ENCODE data around the gene BPNT1.
A peak's percentile ranks its signal among the peaks of the same experiment; 100 is the strongest.
"Not testable (repeated sequence)": the region's sequence is repeated elsewhere in the genome, so short reads cannot be mapped to it uniquely, and the experiment has no call there.

BPNT1 gene

DNA sequence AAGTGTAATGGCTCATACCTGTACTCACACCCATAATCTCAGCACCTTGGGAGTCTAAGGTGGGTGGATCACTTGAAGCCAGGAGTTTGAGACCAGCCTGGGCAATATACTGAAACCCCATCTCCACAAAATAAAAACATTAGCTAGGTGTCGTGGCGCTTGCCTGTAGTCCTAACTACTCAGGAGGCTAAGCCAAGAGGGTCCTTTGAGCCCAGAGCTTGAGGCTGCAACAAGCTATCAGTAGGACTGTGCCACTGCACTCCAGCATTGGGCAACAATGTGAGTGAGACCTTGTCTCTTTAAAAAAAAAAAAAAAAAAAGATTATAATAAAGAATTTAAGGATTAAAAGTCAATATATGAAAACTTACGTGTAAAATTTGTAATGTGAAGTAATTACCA is 11.7 kb downstream of the BPNT1 start:
- DNase-seq (ENCODE audit: low read depth) = no peak

DNA sequence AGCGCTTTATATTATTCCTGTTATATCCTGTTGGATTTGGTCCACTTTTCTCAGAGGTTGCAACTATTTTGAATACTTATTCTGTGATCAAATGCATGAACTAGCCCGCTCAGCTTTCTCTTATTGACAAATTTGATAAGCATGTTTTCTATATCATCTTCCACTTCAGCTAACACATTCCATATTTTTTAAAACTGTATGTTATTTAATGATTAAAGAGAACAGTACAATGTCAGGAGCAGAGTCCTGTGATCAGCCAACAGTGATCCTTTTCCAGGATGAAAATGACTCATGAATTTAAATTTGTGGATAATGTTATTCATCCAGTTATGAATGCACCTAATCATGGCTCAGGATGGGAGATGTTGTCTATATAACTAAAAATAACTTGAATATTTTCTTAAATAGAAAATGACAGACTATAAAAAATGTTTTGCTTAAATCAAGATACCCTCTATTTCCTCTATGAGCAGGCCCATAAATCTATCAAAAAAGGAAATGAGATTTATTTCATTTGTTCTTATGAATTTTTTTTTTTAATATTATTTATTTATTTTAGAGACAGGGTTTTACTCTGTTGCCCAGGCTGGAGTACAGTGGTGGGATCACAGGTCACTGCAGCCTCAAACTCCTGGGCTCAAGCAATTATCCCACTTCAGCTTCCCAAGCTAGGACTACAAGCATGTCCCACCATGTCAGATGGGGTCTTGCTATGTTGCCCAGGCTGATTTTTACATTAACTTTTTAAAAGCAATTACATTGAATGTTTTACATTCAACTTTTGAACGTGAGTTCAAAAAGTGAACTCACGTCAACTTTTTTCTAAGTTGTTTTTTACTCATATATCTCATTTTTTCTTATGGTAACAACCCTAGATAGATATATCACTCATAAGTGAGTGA is 12.5 kb downstream of the BPNT1 start:
- no peak for DNase-seq (ENCODE audit: low read depth)

- DNase-seq (ENCODE audit: low read depth) = peak; percentile 36
These were observed 22.1 kb downstream of the BPNT1 start for GRCh38 chr1:220067269-220068204.

GRCh38 chr1:220062629-220063028 is 27.0 kb downstream of the BPNT1 start:
- DNase-seq (ENCODE audit: low read depth) = no peak

DNA sequence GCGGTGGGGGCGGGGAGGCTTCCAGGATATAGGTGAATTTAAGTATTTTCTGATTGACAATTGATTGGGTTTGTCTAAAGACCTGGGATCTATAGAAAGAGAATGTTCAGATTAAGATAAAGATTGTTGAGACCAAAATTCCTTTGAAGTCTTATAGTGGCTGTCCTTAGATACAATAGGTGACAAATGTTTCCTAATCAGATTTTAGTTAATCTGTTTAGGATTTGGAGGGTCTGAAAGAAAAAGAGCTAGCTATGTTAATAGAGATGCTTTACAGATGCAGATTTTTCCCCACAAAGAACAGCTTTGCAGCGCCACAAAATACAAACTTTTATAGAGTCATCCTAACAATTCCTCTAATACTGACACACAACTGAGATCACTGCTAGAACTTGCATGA is 28.7 kb downstream of the BPNT1 start:
- no peak for DNase-seq (ENCODE audit: low read depth)

DNA sequence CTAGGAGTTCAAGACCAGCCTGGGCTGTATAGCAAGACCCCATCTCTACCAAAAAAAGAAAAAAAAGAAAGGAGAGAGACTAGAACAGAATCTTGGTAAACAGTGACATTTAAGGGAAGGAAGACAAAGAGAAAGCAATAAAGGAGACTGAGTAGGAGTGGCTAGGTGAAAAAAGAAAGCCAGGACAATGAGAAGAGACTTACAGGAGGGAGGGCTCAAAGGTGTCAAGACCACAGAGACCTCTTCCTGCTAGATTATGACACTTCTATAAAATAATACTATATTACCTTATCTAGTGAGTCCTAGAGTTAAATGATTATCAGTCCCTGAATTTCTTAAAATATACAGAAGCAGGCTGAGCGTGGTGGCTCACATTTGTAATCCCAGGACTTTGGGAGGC is 33.2 kb downstream of the BPNT1 start:
- DNase-seq (ENCODE audit: low read depth) = no peak

DNA sequence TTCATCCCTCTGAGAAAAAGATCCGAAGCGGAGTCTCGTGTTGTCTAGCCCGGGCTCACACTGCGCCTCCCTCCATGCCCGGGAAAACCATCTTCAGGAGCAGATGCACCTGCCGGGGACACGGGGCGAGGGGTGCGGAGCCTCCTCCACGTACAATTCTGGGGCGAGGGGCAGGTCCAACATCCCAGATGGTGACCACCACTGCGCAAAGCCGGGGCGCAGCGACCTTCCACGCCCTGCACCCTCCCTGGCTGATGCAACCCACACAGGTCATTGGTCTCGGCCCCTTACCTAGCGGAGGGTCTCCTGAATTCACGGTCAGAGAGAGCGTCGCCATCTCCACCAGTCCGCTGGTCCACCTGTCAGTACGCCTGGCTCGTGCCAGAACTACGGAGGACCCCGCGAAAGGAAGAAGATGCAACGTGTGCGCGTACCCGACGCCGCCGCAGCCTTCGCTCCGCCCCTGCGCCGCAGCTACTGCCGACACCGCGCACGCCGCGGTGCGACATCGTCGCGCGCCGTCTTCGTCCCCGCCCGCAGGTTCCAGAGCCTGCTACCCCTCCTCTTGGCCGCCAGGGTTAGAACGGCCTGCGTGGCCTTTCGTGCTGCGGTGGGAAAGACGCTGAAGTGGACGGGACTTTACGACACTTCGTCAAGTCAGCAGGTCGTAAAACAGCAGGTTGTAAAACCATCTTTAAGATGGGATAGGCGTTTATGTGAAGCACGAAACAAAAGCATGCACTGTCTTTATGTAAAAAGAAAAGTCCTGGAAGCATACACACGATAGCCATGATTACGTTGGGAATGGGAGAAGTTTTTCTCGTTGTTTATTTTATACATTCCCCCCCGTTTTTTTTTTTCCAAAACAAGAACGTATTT is 43.3 kb downstream of the BPNT1 start, which contains the start of gene EPRS1:
Gene EPRS1 (minus strand): TSS at position 454 of the 879 bp plus-strand sequence. CDS start 117 bp downstream, at position 337.
- peak; percentile 95 for DNase-seq (ENCODE audit: low read depth)

DNA sequence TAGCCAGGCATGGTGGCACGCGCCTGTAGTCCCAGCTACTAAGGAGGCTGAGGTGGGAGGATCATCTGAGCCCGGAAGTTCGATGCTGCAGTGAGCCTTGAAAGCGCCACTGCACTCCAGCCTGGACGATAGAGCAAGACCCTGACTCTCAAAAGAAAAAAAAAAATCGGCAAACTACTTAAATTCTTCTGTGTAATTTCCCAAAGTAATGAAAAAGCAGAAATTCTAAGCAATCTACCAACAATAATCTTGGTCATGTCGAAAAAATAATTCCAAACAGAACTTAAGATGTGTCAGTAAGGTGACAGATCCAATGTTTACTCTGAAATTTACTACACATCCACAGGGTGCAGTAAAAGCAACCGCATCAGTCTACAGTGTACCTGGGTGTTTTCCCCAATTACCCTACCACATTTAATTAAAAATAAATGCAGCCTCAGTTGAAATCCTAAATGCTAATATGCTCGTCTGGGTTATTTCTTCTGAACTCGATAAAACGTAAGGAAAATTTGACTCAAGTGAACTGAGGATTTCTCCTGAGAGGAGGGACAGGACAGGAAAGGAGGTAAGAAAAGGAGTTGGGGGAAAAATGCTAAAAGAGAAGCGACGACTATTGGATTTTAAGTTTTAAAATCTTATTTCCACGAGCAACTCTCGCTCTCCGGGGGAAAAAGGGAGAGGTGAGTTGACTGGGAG is 44.1 kb downstream of the BPNT1 start:
- DNase-seq (ENCODE audit: low read depth) = no peak

DNA sequence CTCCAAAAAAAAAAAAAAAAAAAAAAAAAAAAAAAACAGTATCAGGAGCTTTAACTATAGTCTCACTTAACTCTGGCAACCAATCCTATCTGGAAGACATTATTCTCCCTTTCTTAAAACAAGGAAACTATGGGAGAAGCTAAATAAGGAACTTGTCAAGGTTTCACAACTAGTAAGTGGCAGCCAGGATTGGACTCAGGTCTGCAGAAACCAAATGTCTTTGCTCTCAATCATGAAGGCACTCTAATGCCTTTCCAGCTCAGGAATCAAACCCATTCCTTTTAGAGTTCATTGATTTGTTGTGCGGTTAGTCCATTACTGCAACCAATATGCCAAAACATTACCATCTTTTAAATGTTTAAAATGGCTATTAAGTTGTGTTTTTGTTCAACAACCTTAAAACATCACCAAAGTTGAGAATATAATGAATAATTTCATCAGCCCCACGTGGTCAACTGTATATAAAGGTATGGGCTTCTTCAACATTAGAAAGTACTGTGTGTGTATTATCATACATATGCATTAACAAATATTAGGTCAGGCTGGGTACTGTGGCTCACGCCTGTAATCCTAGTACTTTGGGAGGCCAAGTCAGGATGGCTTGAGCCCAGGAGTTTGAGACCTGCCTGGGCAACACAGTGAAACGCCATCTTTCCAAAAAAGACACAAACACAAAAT is 44.8 kb downstream of the BPNT1 start:
- no peak for DNase-seq (ENCODE audit: low read depth)

GRCh38 chr1:220043646-220044045 is 45.9 kb downstream of the BPNT1 start:
- no peak for DNase-seq (ENCODE audit: low read depth)

GRCh38 chr1:220040028-220040596 is 49.5 kb downstream of the BPNT1 start:
- no peak for DNase-seq (ENCODE audit: low read depth)

DNA sequence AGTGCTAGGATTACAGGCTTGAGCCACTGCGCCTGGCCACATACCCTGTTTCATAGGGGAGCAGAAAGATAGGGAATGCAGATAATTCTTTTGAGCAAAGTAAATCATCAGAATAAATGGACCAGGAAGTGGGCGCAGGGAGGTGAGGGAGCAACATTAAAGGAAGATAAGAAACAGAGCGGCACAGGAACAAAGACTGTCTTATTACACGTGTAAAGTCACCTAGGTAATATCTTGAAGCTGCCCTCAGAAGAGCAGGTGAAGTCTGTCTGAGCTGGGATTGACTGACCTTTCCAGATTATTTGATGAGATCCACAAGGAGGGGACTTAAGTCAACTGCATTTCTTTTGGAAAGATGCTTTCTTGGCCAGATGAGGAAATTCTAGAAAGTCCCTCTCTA is 50.9 kb downstream of the BPNT1 start:
- no peak for DNase-seq (ENCODE audit: low read depth)

GRCh38 chr1:220037810-220038209 is 51.8 kb downstream of the BPNT1 start:
- not testable (repeated sequence) for DNase-seq (ENCODE audit: low read depth)

DNA sequence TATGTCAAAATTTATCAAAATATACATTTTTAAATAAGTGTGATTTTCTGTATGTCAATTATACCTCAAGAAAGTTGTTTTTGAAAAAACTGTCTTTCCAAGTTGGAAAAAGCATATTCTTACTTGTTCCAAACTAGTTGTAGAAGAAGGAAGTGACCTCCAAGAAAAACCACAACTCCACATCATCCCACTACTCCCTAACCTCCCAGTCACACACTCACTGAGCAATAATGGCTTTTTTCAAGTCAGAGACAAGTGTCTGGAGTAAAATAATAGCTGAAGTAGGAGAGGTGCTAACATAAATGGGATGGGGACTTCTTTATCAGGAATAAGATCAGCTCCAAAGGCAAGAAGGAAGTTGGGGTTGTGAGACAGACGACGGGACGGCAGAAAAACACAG is 56.7 kb downstream of the BPNT1 start:
- DNase-seq (ENCODE audit: low read depth) = no peak

DNA sequence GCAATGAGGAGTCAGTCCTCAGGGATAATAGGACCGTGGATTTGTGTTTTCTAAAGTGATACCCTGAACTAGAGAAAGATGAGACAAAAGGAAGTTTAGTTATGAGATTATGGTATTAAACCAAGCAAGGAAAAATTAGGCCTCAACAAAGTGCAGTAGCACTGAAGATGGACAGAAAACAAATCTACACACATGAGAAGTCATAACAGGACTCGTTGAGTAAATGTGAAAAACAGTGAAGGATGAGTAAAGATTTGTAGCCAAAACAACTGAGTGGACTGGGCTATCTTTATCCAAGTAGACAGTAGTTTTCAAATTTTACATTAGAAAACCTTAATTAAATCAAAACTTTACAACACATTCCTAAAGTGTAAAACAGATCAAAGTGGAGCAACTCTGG is 58.3 kb downstream of the BPNT1 start:
- DNase-seq (ENCODE audit: low read depth) = no peak

GRCh38 chr1:220028346-220028895 is 61.2 kb downstream of the BPNT1 start:
- no peak for DNase-seq (ENCODE audit: low read depth)

DNA sequence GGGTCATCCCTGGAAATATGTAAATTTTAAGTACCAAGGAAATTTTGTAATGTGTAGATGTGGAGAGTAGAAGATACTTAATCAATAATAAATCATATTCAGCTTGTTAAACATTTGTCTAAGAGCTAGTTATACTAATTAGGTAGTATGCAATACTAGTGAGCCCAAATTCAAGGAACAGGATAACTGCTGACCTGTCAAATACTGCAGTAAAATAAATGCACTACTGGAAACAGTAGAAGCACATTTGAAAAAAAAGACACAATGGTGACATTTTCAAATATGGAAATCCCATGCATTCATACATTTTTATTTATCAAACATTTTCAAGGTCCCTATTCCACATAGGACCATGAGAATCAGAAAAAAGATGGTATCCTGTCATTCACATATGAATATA is 70.5 kb downstream of the BPNT1 start:
- no peak for DNase-seq (ENCODE audit: low read depth)

DNA sequence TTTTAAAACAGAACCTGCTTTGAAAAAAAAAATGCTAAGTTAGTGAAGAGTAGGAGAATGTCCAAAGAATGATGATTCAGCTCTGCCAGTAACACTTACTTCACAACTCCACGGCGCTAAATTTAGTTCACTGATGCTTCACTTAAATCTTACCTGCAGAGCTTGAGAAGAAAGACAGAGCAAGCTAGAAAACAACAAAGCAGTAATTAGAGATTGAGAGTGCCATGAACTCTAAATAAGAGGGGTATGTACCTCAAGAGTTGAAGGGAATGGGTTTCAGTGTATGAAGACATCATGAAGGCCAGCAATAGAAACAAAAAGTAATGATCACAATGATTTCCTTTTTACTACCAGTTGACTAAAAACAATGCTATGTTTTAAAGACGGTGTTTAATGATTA is 76.1 kb downstream of the BPNT1 start:
- DNase-seq (ENCODE audit: low read depth) = no peak

DNA sequence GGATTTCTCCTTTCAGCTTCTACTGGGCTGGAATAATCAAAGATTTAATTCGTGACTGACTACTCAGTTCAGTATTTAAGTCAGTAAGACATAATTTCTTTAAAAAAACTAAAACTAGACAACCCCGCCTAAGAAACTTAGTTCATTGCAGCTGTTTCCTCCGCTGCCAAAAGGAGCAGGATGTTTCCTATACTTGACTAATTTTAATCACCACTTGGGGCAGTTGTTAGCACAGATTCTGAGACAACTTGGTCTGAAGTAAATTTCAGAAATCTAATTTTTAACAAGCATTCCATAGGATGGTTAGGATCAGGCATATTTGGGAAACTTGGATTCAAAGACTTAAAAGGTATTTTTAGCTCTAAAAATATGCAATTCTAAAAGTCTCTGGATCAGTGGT is 77.3 kb downstream of the BPNT1 start:
- DNase-seq (ENCODE audit: low read depth) = no peak

- no peak for DNase-seq (ENCODE audit: low read depth)
These were observed 78.0 kb downstream of the BPNT1 start for GRCh38 chr1:220011620-220012019.
